Stimulated activated naive CD8-positive, alpha-beta T cell treated with anti-CD3 and anti-CD28 coated beads, Interleukin-15, Interleukin-2, amounts not matched to agents 100 ng/mL and 50 ng/mL, for 24 hours (primary cell): ENCODE results near the gene SSTR4.
"Not testable (repeated sequence)": the region's sequence is repeated elsewhere in the genome, so short reads cannot be mapped to it uniquely, and the experiment has no call there.

Source experiments
- H3K27ac Mint-ChIP-seq: one replicate; pipeline ENCODE4 v1.8.0; 2021; ENCODE audit warnings: mild to moderate bottlenecking, mixed read lengths
- H3K27me3 Mint-ChIP-seq: one replicate; pipeline ENCODE4 v1.8.0; 2021; ENCODE audit warnings: mixed read lengths
- H3K36me3 Mint-ChIP-seq: one replicate; pipeline ENCODE4 v1.8.0; 2021; ENCODE audit warnings: low read depth, mixed read lengths
- H3K4me1 Mint-ChIP-seq: one replicate; pipeline ENCODE4 v1.8.0; 2021; ENCODE audit warnings: low read depth, mixed read lengths
- H3K4me3 Mint-ChIP-seq: one replicate; pipeline ENCODE4 v1.8.0; 2021; ENCODE audit warnings: mild to moderate bottlenecking, mixed read lengths
- H3K9me3 Mint-ChIP-seq: one replicate; pipeline ENCODE4 v1.8.0; 2021; ENCODE audit warnings: mixed read lengths

The SSTR4 gene

GRCh38 chr20:23025503-23025902 is 9.6 kb upstream of the SSTR4 start:
- H3K36me3 Mint-ChIP-seq, H3K4me3 Mint-ChIP-seq, H3K9me3 Mint-ChIP-seq, H3K27me3 Mint-ChIP-seq, H3K4me1 Mint-ChIP-seq, H3K27ac Mint-ChIP-seq: not testable (repeated sequence)

- Mint-ChIP-seq H3K27me3 (peaks cover under 1% of the 10 kb centered on the region), H3K4me1 (no peaks in the 10 kb centered on the region), H3K4me3 (no peak overlapping the region), H3K36me3 (no peaks in the 10 kb centered on the region), H3K27ac (no peak overlapping the region), H3K9me3 (no peaks in the 10 kb centered on the region)
Observed at GRCh38 chr20:23027721-23028120, 7.4 kb upstream of the SSTR4 start.

GRCh38 chr20:23028392-23028791 is 6.7 kb upstream of the SSTR4 start:
- Mint-ChIP-seq H3K4me3 (no peak overlapping the region), H3K9me3 (no peaks in the 10 kb centered on the region), H3K27ac (no peak overlapping the region), H3K4me1 (no peaks in the 10 kb centered on the region), H3K27me3 (peaks cover 7% of the 10 kb centered on the region), H3K36me3 (no peaks in the 10 kb centered on the region)

- Mint-ChIP-seq H3K4me3 (no peak overlapping the region), H3K9me3 (no peaks in the 10 kb centered on the region), H3K36me3 (no peaks in the 10 kb centered on the region)
Observed at GRCh38 chr20:23029324-23029723, 5.8 kb upstream of the SSTR4 start.

GRCh38 chr20:23031346-23031745 is 3.8 kb upstream of the SSTR4 start:
- Mint-ChIP-seq H3K27ac (no peak overlapping the region), H3K4me1 (no peaks in the 10 kb centered on the region), H3K4me3 (no peak overlapping the region), H3K27me3 (peaks cover 12% of the 10 kb centered on the region), H3K36me3 (no peaks in the 10 kb centered on the region), H3K9me3 (no peaks in the 10 kb centered on the region)

More at GRCh38 chr20:23029324-23029723, 5.8 kb upstream of the SSTR4 start:
- no peaks in the 10 kb centered on the region for H3K4me1 Mint-ChIP-seq
- no peak overlapping the region for H3K27ac Mint-ChIP-seq
- peaks cover 8% of the 10 kb centered on the region for H3K27me3 Mint-ChIP-seq

GRCh38 chr20:23032056-23032749 is 2.9 kb upstream of the SSTR4 start:
- Mint-ChIP-seq H3K27me3 (peaks cover 20% of the 10 kb centered on the region), H3K36me3 (no peaks in the 10 kb centered on the region), H3K4me3 (no peak overlapping the region), H3K9me3 (no peaks in the 10 kb centered on the region), H3K4me1 (no peaks in the 10 kb centered on the region), H3K27ac (no peak overlapping the region)

- H3K9me3 Mint-ChIP-seq, result no peaks in the 10 kb centered on the region
- no peaks in the 10 kb centered on the region for H3K4me1 Mint-ChIP-seq
- no peak overlapping the region for H3K27ac Mint-ChIP-seq
- no peak overlapping the region for H3K4me3 Mint-ChIP-seq
- no peaks in the 10 kb centered on the region for H3K36me3 Mint-ChIP-seq
- H3K27me3 Mint-ChIP-seq, result peaks cover 22% of the 10 kb centered on the region
Observed at GRCh38 chr20:23032750-23033078, 2.4 kb upstream of the SSTR4 start.

GRCh38 chr20:23033918-23034317 is 1.2 kb upstream of the SSTR4 start:
- no peaks in the 10 kb centered on the region for H3K4me1 Mint-ChIP-seq
- H3K4me3 Mint-ChIP-seq, result no peak overlapping the region
- H3K27ac Mint-ChIP-seq, result no peak overlapping the region
- H3K36me3 Mint-ChIP-seq, result no peaks in the 10 kb centered on the region
- H3K9me3 Mint-ChIP-seq, result no peaks in the 10 kb centered on the region
- H3K27me3 Mint-ChIP-seq, result peaks cover 22% of the 10 kb centered on the region

- no peaks in the 10 kb centered on the region for H3K4me1 Mint-ChIP-seq
Observed at GRCh38 chr20:23035731-23036130, 619 bp downstream of the SSTR4 start.

GRCh38 chr20:23036371-23036770 is 1.3 kb downstream of the SSTR4 start:
- Mint-ChIP-seq H3K27me3 (peaks cover 22% of the 10 kb centered on the region), H3K9me3 (no peaks in the 10 kb centered on the region), H3K4me1 (no peaks in the 10 kb centered on the region), H3K4me3 (no peak overlapping the region), H3K27ac (no peak overlapping the region), H3K36me3 (no peaks in the 10 kb centered on the region)

More at GRCh38 chr20:23035731-23036130, 619 bp downstream of the SSTR4 start:
- H3K27me3 Mint-ChIP-seq, result peaks cover 22% of the 10 kb centered on the region
- H3K27ac Mint-ChIP-seq, result no peak overlapping the region
- H3K4me3 Mint-ChIP-seq, result no peak overlapping the region
- no peaks in the 10 kb centered on the region for H3K9me3 Mint-ChIP-seq
- no peaks in the 10 kb centered on the region for H3K36me3 Mint-ChIP-seq

- H3K27me3 Mint-ChIP-seq, result peaks cover 26% of the 10 kb centered on the region
- H3K36me3 Mint-ChIP-seq, result no peaks in the 10 kb centered on the region
- no peaks in the 10 kb centered on the region for H3K4me1 Mint-ChIP-seq
- no peaks in the 10 kb centered on the region for H3K9me3 Mint-ChIP-seq
- no peak overlapping the region for H3K27ac Mint-ChIP-seq
- H3K4me3 Mint-ChIP-seq, result no peak overlapping the region
Observed at GRCh38 chr20:23037017-23037481, 1.9 kb downstream of the SSTR4 start.

GRCh38 chr20:23039136-23039875 is 4.2 kb downstream of the SSTR4 start:
- H3K27me3 Mint-ChIP-seq, result peaks cover 31% of the 10 kb centered on the region
- no peaks in the 10 kb centered on the region for H3K9me3 Mint-ChIP-seq
- no peaks in the 10 kb centered on the region for H3K4me1 Mint-ChIP-seq
- no peaks in the 10 kb centered on the region for H3K36me3 Mint-ChIP-seq
- no peak overlapping the region for H3K4me3 Mint-ChIP-seq
- no peak overlapping the region for H3K27ac Mint-ChIP-seq

GRCh38 chr20:23039885-23040508 is 4.9 kb downstream of the SSTR4 start:
- Mint-ChIP-seq H3K4me3 (no peak overlapping the region), H3K27me3 (peaks cover 33% of the 10 kb centered on the region), H3K36me3 (no peaks in the 10 kb centered on the region), H3K4me1 (no peaks in the 10 kb centered on the region), H3K9me3 (no peaks in the 10 kb centered on the region), H3K27ac (no peak overlapping the region)

GRCh38 chr20:23042270-23042669 is 7.2 kb downstream of the SSTR4 start:
- Mint-ChIP-seq H3K9me3 (no peaks in the 10 kb centered on the region), H3K27me3 (peaks cover 33% of the 10 kb centered on the region), H3K27ac (no peak overlapping the region), H3K4me1 (peaks cover 4% of the 10 kb centered on the region), H3K36me3 (no peaks in the 10 kb centered on the region), H3K4me3 (no peak overlapping the region)

GRCh38 chr20:23043376-23043775 is 8.3 kb downstream of the SSTR4 start:
- peaks cover 40% of the 10 kb centered on the region for H3K27me3 Mint-ChIP-seq
- no peak overlapping the region for H3K4me3 Mint-ChIP-seq
- H3K4me1 Mint-ChIP-seq, result peaks cover 4% of the 10 kb centered on the region
- H3K27ac Mint-ChIP-seq, result no peak overlapping the region
- H3K9me3 Mint-ChIP-seq, result no peaks in the 10 kb centered on the region
- no peaks in the 10 kb centered on the region for H3K36me3 Mint-ChIP-seq
